Adrenal gland (tissue), 12 donors: Measurements from ENCODE around the gene GOLGA5. TPM values are rescaled to one million over a fixed set of nuclear protein-coding genes. Genes with fewer than 3 reads are reported as not detected.

Experiments
- DNase-seq, 7 donors: peaks; one replicate each; pipeline ENCODE4 v3.0.0-alpha.2; 2019 to 2020
- H3K27ac ChIP-seq, 5 donors: fragments of 200-600 bp; sonication (generic) in 4 of 5; 1 replicate in 3 of 5; 2 replicates in 2 of 5; pipeline versions ENCODE4 v1.5.1 to v1.8.0; 2016 to 2020; ENCODE audit warnings: mild to moderate bottlenecking in 1 of 5
- H3K27me3 ChIP-seq: fragments of 200-600 bp; 2 replicates; pipeline ENCODE4 v1.8.0; 2021
- H3K36me3 ChIP-seq, 2 donors: fragments of 200-600 bp; replicated peaks in 1 of 2; 1 replicate in 1 of 2; 2 replicates in 1 of 2; pipeline versions ENCODE4 v1.5.1 to v1.8.0; 2018 to 2022
- H3K4me1 ChIP-seq, 2 donors: fragments of 200-600 bp; replicated peaks in 1 of 2; 1 replicate in 1 of 2; 2 replicates in 1 of 2; pipeline versions ENCODE4 v1.5.1 to v1.8.0; 2018 to 2021
- H3K4me3 ChIP-seq, 4 donors: fragments of 200-600 bp; sonication (generic) in 3 of 4; one replicate each; pipeline ENCODE4 v1.5.1; 2016 to 2018
- H3K9me3 ChIP-seq, 3 donors: fragments of 200-600 bp; sonication (generic) in 1 of 3; replicated peaks in 1 of 3; 1 replicate in 2 of 3; 2 replicates in 1 of 3; pipeline versions ENCODE4 v1.5.1 to v1.8.0; 2016 to 2021
- POLR2A ChIP-seq, 2 donors: fragments of 450-650 bp; IDR thresholded peaks; one replicate each; pipeline ENCODE4 v1.6.1; 2017; ENCODE audit warnings: antibody characterized with exemption in 2 of 2, mild to moderate bottlenecking in 2 of 2, moderate library complexity in 1 of 2
- WGBS, 4 donors: extraction: QIAGEN DNeasy Blood & Tissue Kit in 2 of 4; methylation state at CpG; one replicate each; pipeline versions ENCODE4 v1.1.5 to v1.1.7; 2013 to 2017; 5-methylcytosine and 5-hydroxymethylcytosine counted together
- intact Hi-C, 2 donors: fragments of 100-400 bp; cut with DNase I; formaldehyde crosslinking; loops; one replicate each; pipeline versions ENCODE4 v1.14.1 to v1.15.0; 2022 to 2023
- polyA plus RNA-seq, 3 donors: library from polyadenylated mRNA; stranded (reverse); fragments of 200-250 nt in 2 of 3; fragments of 350-450 nt in 1 of 3; fragmentation: Illumina TruSeq in 1 of 3; extraction: RNeasy Lipid Tissue Mini Kit (QIAGEN cat#74804) in 1 of 3; gene quantifications; one replicate each; pipeline ENCODE4 v1.2.3, GENCODE V29; 2013 to 2014
- total RNA-seq, 9 donors: library from RNA; depleted of rRNA in 4 of 9; stranded (reverse); fragments of >200 nt in 4 of 9; fragments of 120-200 nt in 1 of 9; fragmentation: NEBNext Ultra II Directional in 1 of 9; extraction: Animal tissue kit (Norgen Biotek cat#: 25700) in 1 of 9; gene quantifications; one replicate each; pipeline versions ENCODE4 v1.1.0 to v1.2.4, GENCODE V29; 2013 to 2023
- TF ChIP-seq, protein P1 (sequence below), 6 experiments: fragments of 450-650 bp in 4 of 6; fragments of 200-600 bp in 2 of 6; sonication (generic) in 1 of 6; IDR thresholded peaks; 1 replicate in 5 of 6; 2 replicates in 1 of 6; pipeline versions ENCODE4 v1.5.1 to v1.8.0; 2016 to 2021; ENCODE audit warnings: antibody characterized with exemption in 6 of 6, mild to moderate bottlenecking in 2 of 6, moderate library complexity in 1 of 6
- donor health status: healthy with polysubstance abuse.
- donor health status: Bipolar disorder and iron deficiency.
- donor health status: DM: yes; HTN: yes; CAD: no.
- donor health status: DM: no; HTN: no; CAD: no.
- donor health status: DM: no; HTN: no; CAD: no.
- donor health status: DM: yes; HTN: yes; CAD: no.

Gene GOLGA5
- total and polyA plus RNA-seq, 12 donors, result 24.6 to 85.1 (median 35.0) TPM

DNA sequence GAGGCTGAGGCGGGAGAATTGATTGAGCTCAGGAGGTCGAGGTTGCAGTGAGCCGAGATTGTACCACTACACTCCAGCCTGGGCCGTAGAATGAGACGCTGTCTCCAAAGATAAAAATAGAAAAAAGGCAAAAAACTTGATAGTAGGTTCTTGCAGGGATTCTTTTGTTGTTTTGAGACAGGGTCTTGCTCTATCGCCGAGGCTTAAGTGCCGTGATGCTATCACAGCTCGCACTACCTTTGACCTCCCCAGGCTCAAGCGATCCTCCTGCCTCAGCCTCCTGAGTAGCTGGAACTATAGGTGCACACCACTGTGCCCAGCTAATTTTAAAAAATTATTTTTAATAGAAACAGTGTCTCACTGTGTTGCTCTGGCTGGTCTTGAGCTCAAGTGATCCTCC, 4.7 kb downstream of the GOLGA5 start:
- H3K9me3 ChIP-seq, result no peaks in the 10 kb centered on the region
- 85 to 90% (median 89%) methylated on average over 9 to 10 of the region's 10 CpGs for WGBS, 4 donors
- no peak for DNase-seq
- no peak overlapping the region for H3K27ac ChIP-seq
- H3K27me3 ChIP-seq, result no peaks in the 10 kb centered on the region
- H3K4me1 ChIP-seq, result peaks cover 19 to 44% of the 10 kb centered on the region in 2 donors
- no peak overlapping the region for H3K4me3 ChIP-seq
- intact Hi-C loops, result no loop called here
- H3K36me3 ChIP-seq, result peaks cover 0 to 17% of the 10 kb centered on the region in 2 donors
- TF ChIP-seq, protein P1, sequence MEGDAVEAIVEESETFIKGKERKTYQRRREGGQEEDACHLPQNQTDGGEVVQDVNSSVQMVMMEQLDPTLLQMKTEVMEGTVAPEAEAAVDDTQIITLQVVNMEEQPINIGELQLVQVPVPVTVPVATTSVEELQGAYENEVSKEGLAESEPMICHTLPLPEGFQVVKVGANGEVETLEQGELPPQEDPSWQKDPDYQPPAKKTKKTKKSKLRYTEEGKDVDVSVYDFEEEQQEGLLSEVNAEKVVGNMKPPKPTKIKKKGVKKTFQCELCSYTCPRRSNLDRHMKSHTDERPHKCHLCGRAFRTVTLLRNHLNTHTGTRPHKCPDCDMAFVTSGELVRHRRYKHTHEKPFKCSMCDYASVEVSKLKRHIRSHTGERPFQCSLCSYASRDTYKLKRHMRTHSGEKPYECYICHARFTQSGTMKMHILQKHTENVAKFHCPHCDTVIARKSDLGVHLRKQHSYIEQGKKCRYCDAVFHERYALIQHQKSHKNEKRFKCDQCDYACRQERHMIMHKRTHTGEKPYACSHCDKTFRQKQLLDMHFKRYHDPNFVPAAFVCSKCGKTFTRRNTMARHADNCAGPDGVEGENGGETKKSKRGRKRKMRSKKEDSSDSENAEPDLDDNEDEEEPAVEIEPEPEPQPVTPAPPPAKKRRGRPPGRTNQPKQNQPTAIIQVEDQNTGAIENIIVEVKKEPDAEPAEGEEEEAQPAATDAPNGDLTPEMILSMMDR (IDR thresholded peaks at IDR 0.05), result no peak
- TF ChIP-seq POLR2A (IDR thresholded peaks at IDR 0.05), result no peak

GRCh38 chr14:92800012-92800411, 5.9 kb downstream of the GOLGA5 start:
- no peak overlapping the region for H3K4me3 ChIP-seq
- DNase-seq, result no peak
- 73 to 94% (median 86%) methylated on average over 1 of the region's 1 CpG for WGBS, 4 donors
- no peak overlapping the region for H3K27ac ChIP-seq
- TF ChIP-seq POLR2A (IDR thresholded peaks at IDR 0.05), result no peak
- TF ChIP-seq, protein P1 (IDR thresholded peaks at IDR 0.05), result no peak
- intact Hi-C loops, result no loop called here
- peaks cover 16 to 41% of the 10 kb centered on the region in 2 donors for H3K4me1 ChIP-seq
- H3K9me3 ChIP-seq, result no peaks in the 10 kb centered on the region
- no peaks in the 10 kb centered on the region for H3K27me3 ChIP-seq
- peaks cover 0 to 17% of the 10 kb centered on the region in 2 donors for H3K36me3 ChIP-seq

DNA sequence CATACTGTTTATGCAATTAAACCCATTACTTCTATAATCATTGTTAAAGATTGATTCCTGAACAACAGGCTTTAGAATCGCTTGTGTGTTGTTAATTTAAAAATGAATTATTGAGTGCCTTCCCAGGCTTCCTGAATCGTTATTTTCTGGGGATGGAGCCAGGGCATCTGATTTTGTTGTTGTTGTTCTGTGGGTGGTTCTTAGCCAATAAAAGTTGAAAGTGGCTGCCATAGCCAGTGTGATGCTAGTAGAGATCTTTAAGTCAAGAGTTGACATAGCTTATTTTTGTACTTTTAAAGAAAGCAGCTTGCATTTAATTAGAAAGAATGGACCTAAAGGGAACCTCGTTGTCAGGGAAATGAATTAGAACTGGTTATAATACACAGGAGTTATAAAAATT, 6.4 kb downstream of the GOLGA5 start:
- Histone ChIP-seq H3K36me3 (peaks cover 0 to 17% of the 10 kb centered on the region in 2 donors), H3K27ac (no peak overlapping the region), H3K27me3 (no peaks in the 10 kb centered on the region), H3K9me3 (no peaks in the 10 kb centered on the region), H3K4me3 (no peak overlapping the region), H3K4me1 (peaks cover 11 to 36% of the 10 kb centered on the region in 2 donors)
- WGBS, 4 donors, result 46 to 54% (median 50%) methylated on average over 3 of the region's 3 CpGs
- DNase-seq, result no peak
- intact Hi-C loops, result no loop called here
- TF ChIP-seq POLR2A (IDR thresholded peaks at IDR 0.05), result no peak
- TF ChIP-seq, protein P1 (IDR thresholded peaks at IDR 0.05), result no peak

GRCh38 chr14:92801917-92802316, 7.8 kb downstream of the GOLGA5 start:
- peaks cover 7 to 32% of the 10 kb centered on the region in 2 donors for H3K4me1 ChIP-seq
- no peak overlapping the region for H3K27ac ChIP-seq
- H3K4me3 ChIP-seq, result no peak overlapping the region
- intact Hi-C loops, result no loop called here
- no peaks in the 10 kb centered on the region for H3K27me3 ChIP-seq
- peaks cover 0 to 20% of the 10 kb centered on the region in 2 donors for H3K36me3 ChIP-seq
- DNase-seq, result no peak
- TF ChIP-seq, protein P1 (IDR thresholded peaks at IDR 0.05), result no peak
- TF ChIP-seq POLR2A (IDR thresholded peaks at IDR 0.05), result no peak
- no peaks in the 10 kb centered on the region for H3K9me3 ChIP-seq
